ENCODE results near the gene TMEM131. TPM values are rescaled to one million over a fixed set of nuclear protein-coding genes. Genes with fewer than 3 reads are reported as not detected.

Gene TMEM131
- total RNA-seq, 2 experiments from 2014 or later, result 25.8 to 32.5 TPM

DNA sequence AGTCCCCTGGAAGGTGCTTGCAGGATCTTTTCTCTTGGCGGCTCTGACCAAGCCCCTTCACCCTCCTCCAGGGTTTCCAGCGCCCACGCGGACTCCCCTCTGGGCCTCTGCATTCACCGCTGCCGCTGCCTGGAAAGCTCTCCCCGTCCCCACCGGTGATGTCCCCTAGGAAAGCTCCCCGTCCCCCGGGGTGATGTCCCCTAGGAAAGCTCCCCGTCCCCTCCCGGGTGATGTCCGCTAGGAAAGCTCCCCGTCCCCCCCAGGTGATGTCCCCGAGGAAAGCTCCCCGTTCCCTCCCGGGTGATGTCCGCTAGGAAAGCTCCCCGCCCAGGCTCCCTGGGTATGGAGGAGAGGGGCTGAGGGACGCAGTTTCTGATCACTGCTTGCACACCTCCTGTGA lies 254.5 kb downstream of the TMEM131 start:
- peaks cover 47% of the 10 kb centered on the region for H3K4me1 Mint-ChIP-seq
- POLR2A ChIA-PET, result interaction anchor here (0.5 to 1.6 kb wide), 5 partner anchors 13 to 243 kb away, joined by 3 to 5 read pairs (median 3); partner anchors contain the start of gene ZAP70
- no peak for ATAC-seq
- peaks cover 53% of the 10 kb centered on the region for H3K36me3 Mint-ChIP-seq (ENCODE audit: low read depth)
- H3K9me3 Mint-ChIP-seq (ENCODE audit: low read depth), result no peaks in the 10 kb centered on the region
- no peak overlapping the region for H3K4me3 Mint-ChIP-seq
- no peak for DNase-seq
- intact Hi-C loops (cut with DNase I, micrococcal nuclease), result loop anchor here in 1 of 2 experiments (10.0 kb wide), 1 partner anchor 644 kb away; no protein-coding TSS in a partner anchor
- CTCF ChIA-PET, result interaction anchor here (0.6 to 4.8 kb wide), 21 partner anchors 10 to 644 kb away, joined by 3 to 36 read pairs (median 6); no protein-coding TSS in a partner anchor
- H3K27ac Mint-ChIP-seq, result no peak overlapping the region
- no peaks in the 10 kb centered on the region for H3K27me3 Mint-ChIP-seq

DNA sequence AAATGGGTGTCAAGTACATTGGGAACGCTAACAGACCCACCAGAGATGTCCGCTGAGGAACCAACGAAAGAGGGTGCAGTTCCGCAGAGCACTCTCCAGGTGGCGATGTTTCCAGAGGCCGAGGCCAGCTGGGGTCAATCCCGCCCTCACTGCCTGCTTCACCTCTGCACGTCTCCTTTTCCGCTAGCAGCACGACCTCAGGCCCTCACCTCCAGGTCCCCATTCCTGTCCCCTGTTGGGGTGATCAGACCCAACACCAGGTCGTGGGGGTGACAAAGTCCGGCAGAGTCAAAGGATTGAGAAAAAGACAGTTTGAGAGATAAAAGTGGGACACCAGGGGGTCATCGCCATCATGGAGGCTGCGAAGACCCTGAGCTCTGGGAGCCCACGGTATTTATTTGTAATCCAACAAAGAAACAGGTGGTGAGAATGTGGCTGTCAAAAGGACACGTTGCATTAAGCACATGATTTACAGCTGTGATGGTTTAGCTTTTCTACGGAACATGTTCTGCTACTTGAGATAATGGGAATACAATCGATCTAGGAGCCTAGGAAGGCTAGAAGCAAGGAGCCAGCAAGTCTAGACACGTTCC lies 255.1 kb downstream of the TMEM131 start:
- peaks cover 43% of the 10 kb centered on the region for H3K4me1 Mint-ChIP-seq
- peak overlapping the region; percentile 59 for H3K27ac Mint-ChIP-seq
- H3K27me3 Mint-ChIP-seq, result no peaks in the 10 kb centered on the region
- peak; percentile 73 for DNase-seq
- peaks cover 54% of the 10 kb centered on the region for H3K36me3 Mint-ChIP-seq (ENCODE audit: low read depth)
- intact Hi-C loops (cut with DNase I, micrococcal nuclease), result loop anchor here in 1 of 2 experiments (10.0 kb wide), 1 partner anchor 644 kb away; no protein-coding TSS in a partner anchor
- ATAC-seq, result peak; percentile 25
- no peak overlapping the region for H3K4me3 Mint-ChIP-seq
- POLR2A ChIA-PET, result interaction anchor here (0.5 to 1.6 kb wide), 4 partner anchors 13 to 59 kb away, joined by 3 to 5 read pairs (median 3); partner anchors contain the start of gene ZAP70
- no peaks in the 10 kb centered on the region for H3K9me3 Mint-ChIP-seq (ENCODE audit: low read depth)
- CTCF ChIA-PET, result interaction anchor here (0.6 to 4.8 kb wide), 25 partner anchors 10 to 774 kb away, joined by 3 to 36 read pairs (median 6); no protein-coding TSS in a partner anchor

DNA sequence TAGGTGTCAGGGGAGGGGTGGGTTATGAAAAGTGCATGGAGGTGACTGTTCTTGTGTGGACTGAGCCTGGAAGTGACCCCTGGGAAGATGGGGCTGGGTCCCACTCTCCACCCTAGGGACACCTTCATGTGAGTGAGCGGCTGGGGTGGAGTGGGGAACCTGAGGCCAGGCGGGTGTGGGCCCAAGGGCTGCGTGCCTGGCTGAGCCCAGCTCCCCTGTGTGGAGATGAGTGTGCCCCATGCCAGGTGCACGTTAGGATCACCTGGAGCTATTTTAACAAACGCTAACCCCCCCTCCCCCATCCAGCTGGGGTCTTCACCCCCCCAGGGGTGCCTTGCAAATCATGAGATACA lies 255.9 kb downstream of the TMEM131 start:
- H3K27ac Mint-ChIP-seq, result no peak overlapping the region
- ChIA-PET CTCF (interaction anchor here (0.6 to 4.8 kb wide), 18 partner anchors 8 to 775 kb away, joined by 3 to 36 read pairs (median 7); no protein-coding TSS in a partner anchor), POLR2A (interaction anchor here (1.6 kb wide), 1 partner anchor 12 kb away, joined by 3 read pairs; no protein-coding TSS in a partner anchor)
- H3K4me3 Mint-ChIP-seq, result no peak overlapping the region
- no peak for ATAC-seq
- DNase-seq, result no peak
- H3K36me3 Mint-ChIP-seq (ENCODE audit: low read depth), result peaks cover 55% of the 10 kb centered on the region
- no peaks in the 10 kb centered on the region for H3K27me3 Mint-ChIP-seq
- intact Hi-C loops (cut with DNase I, micrococcal nuclease), result loop anchor here in 1 of 2 experiments (10.0 kb wide), 1 partner anchor 645 kb away; no protein-coding TSS in a partner anchor
- H3K9me3 Mint-ChIP-seq (ENCODE audit: low read depth), result no peaks in the 10 kb centered on the region
- H3K4me1 Mint-ChIP-seq, result peaks cover 35% of the 10 kb centered on the region

DNA sequence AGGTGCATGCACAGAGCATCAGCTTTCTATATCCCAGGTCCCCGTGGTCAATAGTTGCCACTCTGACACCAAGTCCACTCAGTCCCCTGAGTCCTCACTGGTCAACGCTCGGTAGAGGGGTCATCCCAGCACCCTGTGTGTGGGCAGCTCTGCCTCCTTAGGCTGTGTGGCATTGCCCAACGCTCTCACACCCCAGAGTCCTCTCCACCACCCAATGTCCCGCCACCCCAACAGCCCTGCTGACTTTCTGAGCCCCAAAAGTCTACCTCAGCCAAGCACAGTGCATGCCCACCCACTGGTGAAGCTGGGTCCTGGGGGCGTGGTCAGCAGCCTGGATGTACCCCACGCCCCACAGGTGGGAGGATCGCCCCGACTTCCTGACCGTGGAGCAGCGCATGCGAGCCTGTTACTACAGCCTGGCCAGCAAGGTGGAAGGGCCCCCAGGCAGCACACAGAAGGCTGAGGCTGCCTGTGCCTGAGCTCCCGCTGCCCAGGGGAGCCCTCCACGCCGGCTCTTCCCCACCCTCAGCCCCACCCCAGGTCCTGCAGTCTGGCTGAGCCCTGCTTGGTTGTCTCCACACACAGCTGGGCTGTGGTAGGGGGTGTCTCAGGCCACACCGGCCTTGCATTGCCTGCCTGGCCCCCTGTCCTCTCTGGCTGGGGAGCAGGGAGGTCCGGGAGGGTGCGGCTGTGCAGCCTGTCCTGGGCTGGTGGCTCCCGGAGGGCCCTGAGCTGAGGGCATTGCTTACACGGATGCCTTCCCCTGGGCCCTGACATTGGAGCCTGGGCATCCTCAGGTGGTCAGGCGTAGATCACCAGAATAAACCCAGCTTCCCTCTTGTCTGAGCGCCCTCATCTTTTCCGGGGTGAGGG lies 256.5 kb downstream of the TMEM131 start:
- Mint-ChIP-seq H3K4me3 (no peak overlapping the region), H3K4me1 (peaks cover 30% of the 10 kb centered on the region), H3K27ac (no peak overlapping the region), H3K27me3 (no peaks in the 10 kb centered on the region), H3K36me3 (ENCODE audit: low read depth) (peaks cover 52% of the 10 kb centered on the region), H3K9me3 (ENCODE audit: low read depth) (no peaks in the 10 kb centered on the region)
- POLR2A ChIA-PET, result interaction anchor here (1.6 kb wide), 1 partner anchor 11 kb away, joined by 3 read pairs; no protein-coding TSS in a partner anchor
- CTCF ChIA-PET, result interaction anchor here (0.8 to 4.8 kb wide), 16 partner anchors 9 to 646 kb away, joined by 3 to 36 read pairs (median 7); no protein-coding TSS in a partner anchor
- ATAC-seq (no peak), DNase-seq (no peak)
- intact Hi-C loops (cut with DNase I, micrococcal nuclease), result no loop called here

DNA sequence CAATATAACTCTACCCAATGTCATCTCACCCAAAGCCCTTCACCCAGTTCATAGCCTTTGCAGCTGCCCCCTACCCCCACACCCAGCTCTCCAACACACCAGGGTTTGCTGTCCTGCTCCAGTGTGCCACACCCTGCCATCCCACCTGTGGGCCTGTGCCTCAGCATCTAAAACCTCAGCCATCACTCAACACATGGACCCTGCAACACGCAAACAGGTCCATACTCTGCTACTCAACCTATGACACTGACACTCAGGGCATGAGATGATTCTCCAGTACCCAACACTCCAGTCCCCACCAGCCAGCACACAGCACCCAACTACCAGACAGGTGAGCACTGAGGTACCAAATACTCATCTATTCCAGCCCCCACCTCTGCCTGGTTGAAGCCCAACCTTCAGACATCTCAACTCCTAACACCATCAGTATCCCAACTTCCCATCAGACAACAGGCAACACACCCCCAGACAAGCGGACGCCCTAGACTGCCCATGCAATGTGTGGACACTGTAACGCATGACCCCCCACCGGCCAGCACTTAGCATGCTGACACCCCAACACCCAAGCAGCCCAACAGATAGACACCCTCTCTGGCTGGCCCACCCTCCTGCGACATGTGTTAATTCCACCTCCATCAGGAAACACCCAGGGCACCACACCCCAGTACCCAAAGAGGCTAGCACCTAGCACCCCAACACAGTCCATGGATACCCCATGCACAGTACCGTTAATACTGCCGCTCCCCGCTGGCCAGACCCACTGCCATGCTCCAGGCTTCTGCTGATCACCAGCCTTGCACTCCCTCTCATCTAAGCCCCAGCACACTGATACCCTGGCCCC lies 257.3 kb downstream of the TMEM131 start:
- DNase-seq (no peak), ATAC-seq (no peak)
- ChIA-PET CTCF (interaction anchor here (0.6 kb wide), 1 partner anchor 96 kb away, joined by 3 read pairs; no protein-coding TSS in a partner anchor), POLR2A (no interaction called here)
- Mint-ChIP-seq H3K4me1 (peaks cover 25% of the 10 kb centered on the region), H3K36me3 (ENCODE audit: low read depth) (peaks cover 50% of the 10 kb centered on the region), H3K9me3 (ENCODE audit: low read depth) (no peaks in the 10 kb centered on the region), H3K27me3 (no peaks in the 10 kb centered on the region), H3K4me3 (no peak overlapping the region), H3K27ac (peak overlapping the region; percentile 6)
- intact Hi-C loops (cut with DNase I, micrococcal nuclease), result no loop called here

DNA sequence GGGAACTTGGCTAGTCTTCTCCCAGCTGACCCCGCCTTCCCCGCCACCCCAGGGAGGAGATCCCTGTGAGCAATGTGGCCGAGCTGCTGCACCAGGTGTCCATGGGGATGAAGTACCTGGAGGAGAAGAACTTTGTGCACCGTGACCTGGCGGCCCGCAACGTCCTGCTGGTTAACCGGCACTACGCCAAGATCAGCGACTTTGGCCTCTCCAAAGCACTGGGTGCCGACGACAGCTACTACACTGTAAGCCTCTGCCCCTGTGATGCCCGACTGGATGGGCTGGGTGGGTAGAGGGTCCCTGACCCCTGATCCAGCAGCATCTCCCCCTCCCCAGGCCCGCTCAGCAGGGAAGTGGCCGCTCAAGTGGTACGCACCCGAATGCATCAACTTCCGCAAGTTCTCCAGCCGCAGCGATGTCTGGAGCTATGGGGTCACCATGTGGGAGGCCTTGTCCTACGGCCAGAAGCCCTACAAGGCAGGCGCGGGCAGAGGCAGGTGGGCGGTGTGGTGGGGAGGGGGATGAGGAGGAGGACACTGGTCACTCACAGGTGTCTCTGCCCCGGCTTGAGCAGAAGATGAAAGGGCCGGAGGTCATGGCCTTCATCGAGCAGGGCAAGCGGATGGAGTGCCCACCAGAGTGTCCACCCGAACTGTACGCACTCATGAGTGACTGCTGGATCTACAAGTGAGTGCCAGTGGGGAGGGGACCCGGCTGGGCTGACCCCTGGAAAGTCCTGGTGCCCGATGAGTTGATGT lies 258.1 kb downstream of the TMEM131 start:
- Mint-ChIP-seq H3K27ac (no peak overlapping the region), H3K36me3 (ENCODE audit: low read depth) (peaks cover 49% of the 10 kb centered on the region)
- POLR2A ChIA-PET, result no interaction called here

DNA sequence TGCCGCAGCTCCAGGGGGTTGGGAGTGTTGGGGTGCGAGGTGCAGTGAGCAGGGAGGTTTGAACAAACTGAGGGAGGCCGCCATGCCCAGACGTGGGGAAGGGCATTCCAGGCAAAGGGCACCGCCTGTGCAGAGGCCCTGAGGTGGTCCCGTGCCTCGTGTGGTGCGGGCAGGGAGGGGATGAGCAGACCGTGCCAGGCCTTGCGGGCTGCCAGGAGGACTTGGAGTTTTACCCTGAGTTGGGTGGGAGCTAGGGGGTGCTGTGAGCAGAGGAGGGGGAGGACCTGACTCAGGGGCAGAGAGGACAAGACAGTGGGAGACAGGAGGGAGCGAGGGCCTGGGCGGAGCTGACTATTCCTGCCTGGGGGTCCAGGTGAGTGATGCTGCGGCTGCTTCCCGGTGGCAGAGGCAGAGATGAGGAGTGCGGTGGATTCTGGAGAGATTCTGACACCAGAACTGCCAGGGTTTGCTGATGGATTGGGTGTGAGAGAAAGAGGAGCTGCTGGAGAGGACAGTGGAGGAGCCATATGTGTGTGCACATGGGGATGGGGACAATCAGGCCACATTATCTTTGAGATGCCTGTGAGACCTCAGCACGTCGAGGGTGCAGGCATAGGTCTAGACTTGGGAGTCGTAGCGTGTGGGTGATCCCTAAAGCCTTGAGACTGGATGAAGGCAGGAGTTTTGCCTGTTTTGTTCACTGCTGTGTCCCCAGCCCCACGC lies 259.0 kb downstream of the TMEM131 start:
- ATAC-seq (no peak), DNase-seq (no peak)
- Mint-ChIP-seq H3K27me3 (no peaks in the 10 kb centered on the region), H3K4me3 (no peak overlapping the region), H3K36me3 (ENCODE audit: low read depth) (peaks cover 49% of the 10 kb centered on the region), H3K9me3 (ENCODE audit: low read depth) (no peaks in the 10 kb centered on the region), H3K4me1 (peaks cover 11% of the 10 kb centered on the region), H3K27ac (no peak overlapping the region)
- POLR2A ChIA-PET, result no interaction called here
- CTCF ChIA-PET, result no interaction called here
- intact Hi-C loops (cut with DNase I, micrococcal nuclease), result no loop called here

More for the DNA sequence above, 258.1 kb downstream of the TMEM131 start:
- intact Hi-C loops (cut with DNase I, micrococcal nuclease), result no loop called here
- no peaks in the 10 kb centered on the region for H3K27me3 Mint-ChIP-seq
- no peaks in the 10 kb centered on the region for H3K9me3 Mint-ChIP-seq (ENCODE audit: low read depth)
- H3K4me1 Mint-ChIP-seq, result peaks cover 18% of the 10 kb centered on the region
- CTCF ChIA-PET, result interaction anchor here (0.6 kb wide), 1 partner anchor 95 kb away, joined by 3 read pairs; no protein-coding TSS in a partner anchor
- DNase-seq (no peak), ATAC-seq (no peak)
- no peak overlapping the region for H3K4me3 Mint-ChIP-seq

DNA sequence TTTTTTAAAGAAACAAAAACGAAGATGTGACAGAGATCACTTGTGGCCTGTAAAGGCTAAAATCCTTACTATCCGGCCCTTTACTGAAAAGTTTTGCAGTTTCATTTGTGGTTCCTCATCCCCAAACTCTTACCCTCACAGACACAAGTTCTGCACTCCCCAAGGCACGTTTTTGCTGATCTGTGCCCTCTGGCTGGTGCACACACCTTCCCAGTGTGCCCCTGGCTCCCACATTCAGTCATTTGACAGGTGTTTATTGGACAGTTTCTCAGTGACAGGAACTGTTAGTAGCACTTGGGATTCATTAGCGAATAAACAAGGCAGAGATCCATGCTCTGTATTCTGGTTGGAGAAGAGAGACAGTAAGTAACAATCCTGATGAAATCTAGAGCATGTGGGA lies 259.6 kb downstream of the TMEM131 start:
- POLR2A ChIA-PET, result no interaction called here
- no peak overlapping the region for H3K4me3 Mint-ChIP-seq
- intact Hi-C loops (cut with DNase I, micrococcal nuclease), result no loop called here
- H3K9me3 Mint-ChIP-seq (ENCODE audit: low read depth), result no peaks in the 10 kb centered on the region
- no peak for DNase-seq
- no peak for ATAC-seq
- H3K36me3 Mint-ChIP-seq (ENCODE audit: low read depth), result peaks cover 49% of the 10 kb centered on the region
- no peaks in the 10 kb centered on the region for H3K27me3 Mint-ChIP-seq
- H3K4me1 Mint-ChIP-seq, result peaks cover 12% of the 10 kb centered on the region
- CTCF ChIA-PET, result no interaction called here
- no peak overlapping the region for H3K27ac Mint-ChIP-seq

DNA sequence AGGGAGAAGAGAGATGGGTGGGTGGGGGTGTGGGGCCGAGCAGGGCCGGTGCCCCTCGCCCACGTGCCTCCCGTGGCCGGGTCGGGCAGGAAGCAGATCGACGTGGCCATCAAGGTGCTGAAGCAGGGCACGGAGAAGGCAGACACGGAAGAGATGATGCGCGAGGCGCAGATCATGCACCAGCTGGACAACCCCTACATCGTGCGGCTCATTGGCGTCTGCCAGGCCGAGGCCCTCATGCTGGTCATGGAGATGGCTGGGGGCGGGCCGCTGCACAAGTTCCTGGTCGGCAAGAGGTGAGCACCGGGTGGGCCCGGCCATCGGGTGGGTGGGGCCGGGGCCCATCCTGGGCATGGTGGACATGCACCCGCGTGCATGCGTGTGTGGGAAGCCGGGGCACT lies 260.6 kb downstream of the TMEM131 start:
- Mint-ChIP-seq H3K36me3 (ENCODE audit: low read depth) (peaks cover 54% of the 10 kb centered on the region), H3K27me3 (no peaks in the 10 kb centered on the region), H3K27ac (no peak overlapping the region), H3K4me3 (no peak overlapping the region), H3K9me3 (ENCODE audit: low read depth) (peaks cover 1% of the 10 kb centered on the region), H3K4me1 (peaks cover 15% of the 10 kb centered on the region)
- intact Hi-C loops (cut with DNase I, micrococcal nuclease), result no loop called here
- ATAC-seq (no peak), DNase-seq (no peak)
- POLR2A ChIA-PET, result no interaction called here
- CTCF ChIA-PET, result no interaction called here
